OCI-LY7 (cell line): ENCODE data around the gene CLEC4C.

Experiments
- CTCF ChIP-seq: fragments of 200-600 bp; sonication (generic); conservative IDR thresholded peaks from 2 replicates; pipeline ENCODE4 v1.5.1; 2014; ENCODE audit warnings: mild to moderate bottlenecking, antibody characterized with exemption, low read length, moderate library complexity, mixed read lengths
- EZH2phosphoT487 ChIP-seq: fragments of 200-600 bp; sonication (generic); IDR thresholded peaks from 2 replicates; pipeline ENCODE4 v1.6.1; 2018; ENCODE audit warnings: low read depth, borderline replicate concordance, mild to moderate bottlenecking, mixed run types, antibody characterized with exemption, low read length, moderate library complexity, mixed read lengths

DNA sequence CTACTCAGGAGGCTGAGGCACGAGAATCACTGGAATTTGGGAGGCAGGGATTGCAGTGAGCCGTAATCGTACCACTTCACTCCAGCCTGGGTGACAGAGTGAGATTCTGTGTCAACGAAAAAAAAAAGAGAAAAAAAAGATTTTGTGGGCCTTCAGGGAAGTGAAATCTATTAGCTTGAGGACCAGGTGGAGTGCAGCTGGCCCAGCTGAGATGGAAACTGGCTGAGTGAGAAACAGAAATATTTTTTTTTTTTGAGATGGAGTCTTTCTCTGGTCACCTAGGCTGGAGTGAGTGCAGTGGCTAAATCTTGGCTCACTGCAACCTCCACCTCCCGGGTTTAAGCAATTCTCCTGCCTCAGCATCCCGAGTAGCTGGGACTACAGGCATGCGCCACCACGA, 2.3 kb upstream of the CLEC4C start:
- no peak for TF ChIP-seq CTCF
- no peak for TF ChIP-seq EZH2phosphoT487
